Activated T-helper 2 cell treated with anti-CD3 and anti-CD28 coated beads, Interferon-gamma antibody, Interleukin-2, Interleukin-4, amounts not matched to agents 10 μg/mL and 5 μg/mL and 100 μg/mL, durations not matched to agents 14 hours and 24 hours and 36 hours (primary cell): ENCODE data around the gene TRABD. TPM values are rescaled to one million over a fixed set of nuclear protein-coding genes. Genes with fewer than 3 reads are reported as not detected.
A peak's percentile ranks its signal among the peaks of the same experiment; 100 is the strongest.

Experiments
- DNase-seq: peaks from one replicate; pipeline ENCODE4 v3.0.0; 2021; ENCODE audit warnings: low spot score
- H3K27ac Mint-ChIP-seq: one replicate; pipeline ENCODE4 v1.8.0; 2021; ENCODE audit warnings: mixed read lengths
- H3K27me3 Mint-ChIP-seq: one replicate; pipeline ENCODE4 v1.8.0; 2021; ENCODE audit warnings: low read depth, mixed read lengths
- H3K36me3 Mint-ChIP-seq: one replicate; pipeline ENCODE4 v1.8.0; 2021; ENCODE audit warnings: low read depth, mixed read lengths
- H3K4me1 Mint-ChIP-seq: one replicate; pipeline ENCODE4 v1.8.0; 2021; ENCODE audit warnings: low read depth, mixed read lengths
- H3K4me3 Mint-ChIP-seq: one replicate; pipeline ENCODE4 v1.8.0; 2021; ENCODE audit warnings: low read depth, mild to moderate bottlenecking, moderate library complexity, mixed read lengths
- H3K9me3 Mint-ChIP-seq: one replicate; pipeline ENCODE4 v1.8.0; 2021; ENCODE audit warnings: mixed read lengths
- intact Hi-C: fragments of 100-400 bp; cut with micrococcal nuclease; formaldehyde crosslinking; loops from one replicate; pipeline ENCODE4 v1.15.1; 2023
- total RNA-seq: library from RNA; stranded (reverse); gene quantifications from 2 replicates; pipeline ENCODE4 v1.2.3, GENCODE V29; 2022

Gene TRABD
- total RNA-seq, 1 donor from 2014 or later: 104 TPM

DNA sequence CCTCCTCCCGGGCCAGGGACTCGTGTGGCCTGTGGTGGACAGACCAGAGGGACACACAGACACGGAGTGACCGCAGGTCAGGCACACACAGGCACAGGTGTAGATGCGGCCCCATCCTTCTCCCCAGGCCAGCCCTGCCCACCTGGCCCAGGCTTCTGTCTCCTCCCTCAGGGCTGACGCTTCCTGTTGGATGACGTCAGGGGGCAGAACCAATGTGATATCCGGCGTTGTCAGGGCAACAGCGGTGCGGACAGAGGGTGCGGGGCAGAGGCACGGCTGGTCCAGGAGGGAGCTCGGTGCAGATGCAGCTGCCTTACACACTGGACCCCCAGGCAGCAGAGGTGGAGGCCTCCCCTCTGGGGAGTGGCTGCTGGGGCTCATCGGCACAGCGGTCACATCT is 62.0 kb downstream of the TRABD start:
- H3K27me3 Mint-ChIP-seq: no peaks in the 10 kb centered on the region
- H3K27ac Mint-ChIP-seq: peak overlapping the region; percentile 77
- H3K9me3 Mint-ChIP-seq: no peaks in the 10 kb centered on the region
- peak; percentile 46 for DNase-seq
- intact Hi-C loops: loop anchor here (10.0 kb wide), 1 partner anchor 277 kb away; the partner anchor contains the start of gene SCO2
- peak overlapping the region; percentile 17 for H3K4me3 Mint-ChIP-seq
- peaks cover 26% of the 10 kb centered on the region for H3K36me3 Mint-ChIP-seq
- H3K4me1 Mint-ChIP-seq: peaks cover 10% of the 10 kb centered on the region

DNA sequence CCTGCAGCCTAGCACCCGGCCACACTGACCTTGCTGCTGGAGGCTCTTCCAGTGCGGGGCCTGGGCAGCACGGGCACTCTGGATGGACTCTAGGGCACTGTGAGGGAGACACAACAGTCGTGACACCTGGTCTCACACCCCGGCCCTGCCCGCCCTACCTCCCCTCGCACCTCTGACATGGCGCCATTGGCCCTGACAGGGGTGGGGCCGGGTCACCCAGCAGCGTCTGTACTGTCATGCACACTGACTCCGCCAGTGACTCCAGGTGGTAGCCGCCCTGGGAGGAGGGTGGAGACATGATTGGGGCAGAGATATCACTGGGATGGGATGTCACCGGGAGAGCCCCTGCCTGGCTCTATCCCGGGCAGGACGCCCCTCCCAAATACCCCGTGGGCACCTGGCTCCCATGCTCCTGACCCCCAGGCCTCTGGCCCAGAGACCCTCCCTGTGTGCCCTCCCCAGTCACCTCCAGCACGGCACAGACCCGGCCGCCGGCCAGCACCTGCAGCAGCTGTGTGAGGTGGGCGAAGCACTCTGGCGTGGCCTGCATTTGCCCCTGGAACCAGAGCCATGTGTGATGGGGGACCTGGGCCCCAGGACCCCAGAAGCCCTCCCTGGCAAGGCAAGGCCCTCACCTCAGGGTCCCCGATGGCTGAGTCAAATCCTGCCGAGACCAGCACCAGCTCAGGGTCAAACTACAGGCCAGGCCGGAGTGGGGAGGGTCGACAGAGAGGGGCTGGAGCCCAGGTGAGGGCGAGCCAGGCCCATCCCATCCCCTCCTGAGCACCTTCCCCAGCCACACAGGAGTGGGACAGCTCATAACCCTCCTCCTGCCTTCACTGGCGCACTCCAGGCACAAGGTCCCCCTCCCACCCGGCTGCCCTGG is 62.7 kb downstream of the TRABD start:
- peaks cover 26% of the 10 kb centered on the region for H3K36me3 Mint-ChIP-seq
- no peak for DNase-seq
- peak overlapping the region; percentile 26 for H3K4me3 Mint-ChIP-seq
- H3K4me1 Mint-ChIP-seq: peaks cover 10% of the 10 kb centered on the region
- no peak overlapping the region for H3K27ac Mint-ChIP-seq
- no peaks in the 10 kb centered on the region for H3K9me3 Mint-ChIP-seq
- intact Hi-C loops: loop anchor here (10.0 kb wide), 1 partner anchor 276 kb away; the partner anchor contains the start of gene SCO2
- H3K27me3 Mint-ChIP-seq: no peaks in the 10 kb centered on the region

Other genes with a start within 250 kb of the TRABD start
- 215 TPM in 2 replicates for gene PIM3, start 225.1 kb upstream of the TRABD start, total RNA-seq
- not detected in 2 replicates for gene IL17REL, start 173.1 kb upstream of the TRABD start, total RNA-seq
- gene TTLL8, start 127.6 kb upstream of the TRABD start, total RNA-seq: not detected in 2 replicates
- gene MLC1, start 100.5 kb upstream of the TRABD start, total RNA-seq: 0.39 TPM in 1 of 2 replicates, not detected in the other
- gene MOV10L1, start 95.9 kb upstream of the TRABD start, total RNA-seq: 0.07 TPM in 1 of 2 replicates, not detected in the other
- gene PANX2, start 15.2 kb upstream of the TRABD start, total RNA-seq: 2.4 and 2.8 TPM in 2 replicates
- 26.3 and 26.4 TPM in 2 replicates for gene SELENOO, start 15.1 kb downstream of the TRABD start, total RNA-seq
- gene TUBGCP6, start 59.1 kb downstream of the TRABD start, total RNA-seq: 48.8 and 49.6 TPM in 2 replicates
- gene HDAC10, start 65.4 kb downstream of the TRABD start, total RNA-seq: 60.0 and 62.9 TPM in 2 replicates
- gene MAPK12, start 75.8 kb downstream of the TRABD start, total RNA-seq: 16.3 and 17.6 TPM in 2 replicates
- 19.0 and 20.9 TPM in 2 replicates for gene MAPK11, start 84.5 kb downstream of the TRABD start, total RNA-seq
- 9.8 and 11.1 TPM in 2 replicates for gene PLXNB2, start 121.7 kb downstream of the TRABD start, total RNA-seq
- gene DENND6B, start 141.1 kb downstream of the TRABD start, total RNA-seq: 2.3 and 2.7 TPM in 2 replicates
- 42.9 and 45.0 TPM in 2 replicates for gene PPP6R2, start 157.4 kb downstream of the TRABD start, total RNA-seq